AG08396 (cell line): ENCODE measurements around the gene ICAM4.
"Not testable (repeated sequence)": the region's sequence is repeated elsewhere in the genome, so short reads cannot be mapped to it uniquely, and the experiment has no call there.

Experiments
- DNase-seq: peaks from one replicate; pipeline ENCODE4 v3.0.0; 2012; ENCODE audit warnings: low spot score, mixed read lengths

The ICAM4 gene

DNA sequence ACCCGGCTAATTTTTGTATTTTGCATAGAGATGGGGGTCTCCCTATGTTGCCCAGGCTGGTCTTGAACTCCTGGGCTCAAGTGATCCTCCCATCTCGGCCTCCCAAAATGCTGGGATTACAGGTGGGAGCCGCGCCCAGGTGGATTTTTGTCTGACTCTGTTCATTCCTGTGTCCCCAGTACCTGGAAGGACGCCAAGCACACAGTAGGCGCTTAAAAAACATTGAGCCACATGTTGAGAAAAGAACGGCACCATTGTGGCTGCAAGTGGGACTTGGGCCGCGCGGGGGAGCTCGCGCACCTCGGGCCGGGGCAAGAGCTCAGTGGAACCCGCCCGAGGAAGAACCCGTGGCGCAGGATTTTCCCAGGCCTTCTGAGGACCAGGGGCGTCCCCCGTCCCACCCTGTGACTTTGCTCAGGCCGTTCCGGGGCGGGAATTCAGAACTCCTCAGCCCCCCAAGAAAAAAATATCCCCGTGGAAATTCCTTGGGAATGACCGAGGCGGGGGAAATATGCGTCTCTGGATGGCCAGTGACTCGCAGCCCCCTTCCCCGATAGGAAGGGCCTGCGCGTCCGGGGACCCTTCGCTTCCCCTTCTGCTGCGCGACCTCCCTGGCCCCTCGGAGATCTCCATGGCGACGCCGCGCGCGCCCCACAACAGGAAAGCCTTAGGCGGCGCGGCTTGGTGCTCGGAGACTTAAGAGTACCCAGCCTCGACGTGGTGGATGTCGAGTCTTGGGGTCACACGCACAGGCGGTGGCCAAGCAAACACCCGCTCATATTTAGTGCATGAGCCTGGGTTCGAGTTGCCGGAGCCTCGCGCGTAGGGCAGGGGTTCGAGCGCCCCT lies 17.2 kb upstream of the ICAM4 start:
- peak; percentile 85 for DNase-seq

DNA sequence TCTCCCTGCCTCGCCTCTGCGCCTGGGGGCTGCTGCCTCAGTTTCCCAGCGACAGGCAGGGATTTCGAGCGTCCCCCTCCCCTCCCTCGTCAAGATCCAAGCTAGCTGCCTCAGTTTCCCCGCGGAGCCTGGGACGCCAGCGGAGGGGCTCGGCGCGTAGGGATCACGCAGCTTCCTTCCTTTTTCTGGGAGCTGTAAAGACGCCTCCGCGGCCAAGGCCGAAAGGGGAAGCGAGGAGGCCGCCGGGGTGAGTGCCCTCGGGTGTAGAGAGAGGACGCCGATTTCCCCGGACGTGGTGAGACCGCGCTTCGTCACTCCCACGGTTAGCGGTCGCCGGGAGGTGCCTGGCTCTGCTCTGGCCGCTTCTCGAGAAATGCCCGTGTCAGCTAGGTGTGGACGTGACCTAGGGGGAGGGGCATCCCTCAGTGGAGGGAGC lies 16.6 kb upstream of the ICAM4 start:
- DNase-seq, result peak; percentile 27

DNA sequence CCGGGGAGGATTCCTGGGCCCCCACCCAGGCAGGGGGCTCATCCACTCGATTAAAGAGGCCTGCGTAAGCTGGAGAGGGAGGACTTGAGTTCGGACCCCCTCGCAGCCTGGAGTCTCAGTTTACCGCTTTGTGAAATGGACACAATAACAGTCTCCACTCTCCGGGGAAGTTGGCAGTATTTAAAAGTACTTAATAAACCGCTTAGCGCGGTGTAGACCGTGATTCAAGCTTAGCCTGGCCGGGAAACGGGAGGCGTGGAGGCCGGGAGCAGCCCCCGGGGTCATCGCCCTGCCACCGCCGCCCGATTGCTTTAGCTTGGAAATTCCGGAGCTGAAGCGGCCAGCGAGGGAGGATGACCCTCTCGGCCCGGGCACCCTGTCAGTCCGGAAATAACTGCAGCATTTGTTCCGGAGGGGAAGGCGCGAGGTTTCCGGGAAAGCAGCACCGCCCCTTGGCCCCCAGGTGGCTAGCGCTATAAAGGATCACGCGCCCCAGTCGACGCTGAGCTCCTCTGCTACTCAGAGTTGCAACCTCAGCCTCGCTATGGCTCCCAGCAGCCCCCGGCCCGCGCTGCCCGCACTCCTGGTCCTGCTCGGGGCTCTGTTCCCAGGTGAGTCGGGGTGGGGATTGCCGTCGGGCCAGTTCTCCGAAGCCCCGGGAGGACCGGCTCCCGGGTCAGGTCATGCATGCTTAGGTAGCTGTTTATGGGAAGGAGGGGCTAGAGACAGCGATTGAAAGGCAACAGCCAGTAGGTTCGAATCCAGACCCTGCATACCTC lies 15.9 kb upstream of the ICAM4 start, which contains the start of gene ICAM1:
Gene ICAM1 (plus strand): TSS at position 505 of the 779 bp plus-strand sequence. CDS start 40 bp downstream, at position 545.
- DNase-seq, result peak; percentile 37

DNA sequence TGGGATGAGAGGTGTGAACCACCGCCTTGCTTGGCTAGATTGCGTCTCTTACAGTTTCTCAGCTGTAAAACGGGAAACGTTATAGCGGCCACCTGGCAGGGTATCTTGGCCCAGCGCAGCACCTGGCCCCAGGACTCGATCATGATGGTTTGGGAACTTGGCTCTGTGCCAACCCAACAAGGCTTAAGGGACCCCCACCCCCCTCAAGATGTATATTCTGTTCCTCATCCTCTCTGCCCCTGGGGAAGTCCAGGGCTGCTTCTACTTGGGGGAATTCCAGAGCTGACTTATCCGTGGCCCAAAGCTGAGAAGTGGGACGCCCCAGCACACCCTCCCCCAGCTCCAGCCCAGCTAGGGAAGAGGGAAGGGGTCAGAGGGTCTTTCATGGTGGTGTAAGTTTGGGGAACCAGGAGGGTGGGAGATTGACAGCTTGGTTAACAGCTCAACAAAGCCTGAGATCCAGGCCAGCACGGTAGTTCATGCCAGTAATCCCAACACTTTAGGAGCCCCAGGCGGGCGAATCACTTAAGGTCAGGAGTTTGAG lies 15.1 kb upstream of the ICAM4 start:
- DNase-seq, result no peak

DNA sequence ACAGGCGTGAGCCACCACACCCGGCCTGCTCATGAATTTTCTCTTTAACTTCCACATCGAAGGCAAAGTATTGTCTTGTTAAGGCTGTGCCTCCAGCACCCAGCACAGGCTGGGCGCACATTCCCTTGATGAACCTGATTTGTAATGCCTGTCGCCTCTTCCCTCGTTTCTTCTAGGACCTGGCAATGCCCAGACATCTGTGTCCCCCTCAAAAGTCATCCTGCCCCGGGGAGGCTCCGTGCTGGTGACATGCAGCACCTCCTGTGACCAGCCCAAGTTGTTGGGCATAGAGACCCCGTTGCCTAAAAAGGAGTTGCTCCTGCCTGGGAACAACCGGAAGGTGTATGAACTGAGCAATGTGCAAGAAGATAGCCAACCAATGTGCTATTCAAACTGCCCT lies 12.2 kb upstream of the ICAM4 start:
- no peak for DNase-seq

DNA sequence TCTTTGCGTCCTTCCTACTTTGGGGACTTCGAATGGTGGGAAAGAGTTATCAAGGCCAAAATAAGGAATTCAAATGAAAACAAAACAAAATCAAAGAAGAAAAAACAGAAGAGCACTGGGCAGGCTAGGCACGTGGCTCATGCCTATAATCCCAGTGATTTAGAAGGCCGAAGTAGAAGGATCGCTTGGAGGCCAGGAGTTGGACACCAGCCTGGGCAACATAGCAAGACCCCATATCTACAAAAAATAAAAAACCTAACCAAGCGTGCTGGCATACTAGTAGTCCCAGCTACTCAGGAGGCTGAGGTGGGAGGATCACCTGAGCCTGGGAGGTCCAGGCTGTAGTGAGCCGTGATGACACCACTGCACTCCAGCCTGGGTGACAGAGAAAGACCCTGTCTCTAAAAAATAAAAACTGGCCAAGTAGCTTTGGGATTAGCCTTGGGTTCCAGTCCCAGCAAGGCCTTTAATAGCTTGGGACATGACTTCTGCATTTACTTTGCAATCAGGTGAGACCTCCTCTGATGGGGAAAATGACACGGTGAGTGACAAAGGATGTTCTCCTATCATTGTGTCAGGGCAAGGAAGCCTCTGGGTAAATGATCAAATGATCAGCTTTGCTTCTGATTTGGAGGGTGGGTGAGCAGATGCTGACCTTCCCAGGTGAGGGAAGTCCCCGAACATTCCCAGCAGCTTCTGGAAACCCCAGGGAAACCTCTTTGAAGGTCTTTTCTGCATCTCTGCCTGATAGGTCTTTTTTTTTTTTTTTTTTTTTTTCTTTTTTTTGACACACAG lies 8.8 kb upstream of the ICAM4 start:
- DNase-seq, result no peak

DNA sequence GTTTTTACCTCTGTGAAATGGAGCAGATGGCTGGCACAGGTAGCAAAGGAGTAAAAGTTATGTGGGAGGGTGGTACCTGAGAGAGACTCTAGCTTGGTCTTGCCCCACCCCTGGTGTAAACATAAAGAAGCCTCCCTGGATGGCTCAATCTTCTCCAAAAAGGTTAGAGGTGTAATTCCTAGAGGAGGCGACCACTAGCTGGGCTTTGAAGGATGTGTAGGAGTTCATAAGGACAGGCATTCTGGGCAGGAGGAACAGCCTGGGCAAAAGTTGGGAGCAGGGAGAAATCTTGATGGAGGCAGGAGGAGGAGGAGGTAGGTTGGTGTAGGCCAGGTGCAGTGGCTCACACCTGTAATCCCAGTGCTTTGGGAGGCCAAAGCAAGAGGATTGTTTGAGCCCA lies 7.8 kb upstream of the ICAM4 start:
- no peak for DNase-seq

DNA sequence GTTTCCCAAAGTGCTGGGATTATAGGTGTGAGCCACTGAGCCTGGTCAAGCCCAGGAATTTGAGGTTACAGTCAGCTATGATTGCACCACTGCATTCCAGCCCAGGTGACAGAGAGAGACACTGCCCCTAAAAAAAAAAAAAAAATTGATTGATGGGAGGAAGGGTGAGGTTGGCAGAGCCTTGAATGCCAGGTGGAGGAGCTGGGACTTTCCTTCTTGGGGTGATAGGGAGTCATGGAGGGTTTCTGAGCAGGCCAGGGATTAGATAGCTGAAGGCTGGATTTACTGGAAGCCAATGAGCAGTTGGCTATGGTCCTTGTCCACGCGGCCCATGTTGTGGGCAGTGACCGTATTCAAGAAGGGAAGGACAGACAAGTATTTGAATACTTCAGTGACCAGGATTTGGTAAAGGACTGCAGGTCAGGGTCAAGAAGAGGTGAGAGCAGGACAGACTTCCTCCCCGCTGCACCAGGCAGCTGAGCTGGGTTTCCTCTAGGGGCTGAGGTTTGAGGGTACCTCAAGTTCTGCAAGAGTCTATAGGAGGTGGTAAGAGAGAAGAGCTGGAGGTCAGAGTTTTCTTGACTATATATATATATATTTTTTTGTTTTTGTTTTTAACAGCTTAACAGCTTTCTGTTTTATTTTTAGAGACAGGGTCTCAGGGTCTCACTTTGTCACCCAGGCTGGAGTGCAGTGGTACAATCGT lies 6.9 kb upstream of the ICAM4 start:
- DNase-seq, result no peak

DNA sequence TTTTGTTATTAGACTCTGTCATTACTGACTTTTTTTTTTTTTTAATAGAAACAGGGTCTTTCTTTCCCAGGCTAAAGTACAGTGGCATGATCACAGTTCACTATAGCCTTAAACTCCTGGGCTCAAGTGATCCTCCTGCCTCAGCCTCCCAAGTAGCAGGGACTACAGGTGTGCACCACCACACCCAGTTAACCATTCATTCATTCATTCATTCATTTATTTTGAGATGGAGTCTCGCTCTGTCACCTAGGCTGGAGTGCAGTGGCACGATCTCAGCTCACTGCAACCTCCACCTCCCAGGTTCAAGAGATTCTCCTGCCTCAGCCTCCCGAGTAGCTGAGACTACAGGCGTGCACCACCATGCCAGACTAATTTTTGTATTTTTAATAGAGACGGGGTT lies 4.7 kb upstream of the ICAM4 start:
- DNase-seq, result not testable (repeated sequence)

DNA sequence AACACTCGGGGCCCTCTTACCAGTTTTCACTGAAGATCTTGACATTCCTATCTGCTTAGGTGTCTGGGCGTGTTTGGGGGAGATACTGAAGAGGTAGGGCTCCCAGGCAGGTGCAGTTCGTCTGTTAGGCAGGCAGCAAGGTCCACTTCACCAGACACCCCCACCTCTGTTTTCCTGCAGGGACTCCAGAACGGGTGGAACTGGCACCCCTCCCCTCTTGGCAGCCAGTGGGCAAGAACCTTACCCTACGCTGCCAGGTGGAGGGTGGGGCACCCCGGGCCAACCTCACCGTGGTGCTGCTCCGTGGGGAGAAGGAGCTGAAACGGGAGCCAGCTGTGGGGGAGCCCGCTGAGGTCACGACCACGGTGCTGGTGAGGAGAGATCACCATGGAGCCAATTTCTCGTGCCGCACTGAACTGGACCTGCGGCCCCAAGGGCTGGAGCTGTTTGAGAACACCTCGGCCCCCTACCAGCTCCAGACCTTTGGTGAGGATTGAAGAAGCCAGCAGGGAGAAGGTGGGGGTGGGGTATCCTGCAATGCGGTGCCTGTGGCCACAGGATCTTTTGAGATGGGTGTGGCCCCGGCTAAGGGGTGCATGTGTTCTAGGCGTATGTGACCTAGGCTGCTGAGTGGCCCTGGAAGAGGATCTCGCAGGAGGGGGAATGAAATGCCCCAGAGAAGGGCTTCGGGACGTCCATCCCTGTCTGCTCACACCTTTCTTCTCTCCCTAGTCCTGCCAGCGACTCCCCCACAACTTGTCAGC lies 3.3 kb upstream of the ICAM4 start:
- no peak for DNase-seq

DNA sequence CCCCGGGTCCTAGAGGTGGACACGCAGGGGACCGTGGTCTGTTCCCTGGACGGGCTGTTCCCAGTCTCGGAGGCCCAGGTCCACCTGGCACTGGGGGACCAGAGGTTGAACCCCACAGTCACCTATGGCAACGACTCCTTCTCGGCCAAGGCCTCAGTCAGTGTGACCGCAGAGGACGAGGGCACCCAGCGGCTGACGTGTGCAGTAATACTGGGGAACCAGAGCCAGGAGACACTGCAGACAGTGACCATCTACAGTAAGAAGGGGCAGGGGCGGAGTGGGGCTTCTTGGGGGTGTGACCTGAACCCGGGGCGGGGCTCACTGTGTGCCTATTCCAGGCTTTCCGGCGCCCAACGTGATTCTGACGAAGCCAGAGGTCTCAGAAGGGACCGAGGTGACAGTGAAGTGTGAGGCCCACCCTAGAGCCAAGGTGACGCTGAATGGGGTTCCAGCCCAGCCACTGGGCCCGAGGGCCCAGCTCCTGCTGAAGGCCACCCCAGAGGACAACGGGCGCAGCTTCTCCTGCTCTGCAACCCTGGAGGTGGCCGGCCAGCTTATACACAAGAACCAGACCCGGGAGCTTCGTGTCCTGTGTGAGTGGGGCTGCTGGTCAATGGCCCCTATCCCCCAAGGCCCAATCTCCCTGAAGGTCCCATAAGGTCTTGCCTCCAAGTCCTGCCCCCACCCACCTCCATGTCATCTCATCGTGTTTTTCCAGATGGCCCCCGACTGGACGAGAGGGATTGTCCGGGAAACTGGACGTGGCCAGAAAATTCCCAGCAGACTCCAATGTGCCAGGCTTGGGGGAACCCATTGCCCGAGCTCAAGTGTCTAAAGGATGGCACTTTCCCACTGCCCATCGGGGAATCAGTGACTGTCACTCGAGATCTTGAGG lies 2.4 kb upstream of the ICAM4 start:
- DNase-seq, result no peak

DNA sequence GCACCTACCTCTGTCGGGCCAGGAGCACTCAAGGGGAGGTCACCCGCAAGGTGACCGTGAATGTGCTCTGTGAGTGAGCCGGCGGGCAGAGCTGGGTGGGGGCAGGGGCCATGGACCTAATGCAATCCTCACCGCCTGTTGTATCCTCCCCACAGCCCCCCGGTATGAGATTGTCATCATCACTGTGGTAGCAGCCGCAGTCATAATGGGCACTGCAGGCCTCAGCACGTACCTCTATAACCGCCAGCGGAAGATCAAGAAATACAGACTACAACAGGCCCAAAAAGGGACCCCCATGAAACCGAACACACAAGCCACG lies 1.8 kb upstream of the ICAM4 start:
- no peak for DNase-seq

DNA sequence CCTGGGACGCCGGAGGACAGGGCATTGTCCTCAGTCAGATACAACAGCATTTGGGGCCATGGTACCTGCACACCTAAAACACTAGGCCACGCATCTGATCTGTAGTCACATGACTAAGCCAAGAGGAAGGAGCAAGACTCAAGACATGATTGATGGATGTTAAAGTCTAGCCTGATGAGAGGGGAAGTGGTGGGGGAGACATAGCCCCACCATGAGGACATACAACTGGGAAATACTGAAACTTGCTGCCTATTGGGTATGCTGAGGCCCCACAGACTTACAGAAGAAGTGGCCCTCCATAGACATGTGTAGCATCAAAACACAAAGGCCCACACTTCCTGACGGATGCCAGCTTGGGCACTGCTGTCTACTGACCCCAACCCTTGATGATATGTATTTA lies 1.4 kb upstream of the ICAM4 start:
- no peak for DNase-seq

DNA sequence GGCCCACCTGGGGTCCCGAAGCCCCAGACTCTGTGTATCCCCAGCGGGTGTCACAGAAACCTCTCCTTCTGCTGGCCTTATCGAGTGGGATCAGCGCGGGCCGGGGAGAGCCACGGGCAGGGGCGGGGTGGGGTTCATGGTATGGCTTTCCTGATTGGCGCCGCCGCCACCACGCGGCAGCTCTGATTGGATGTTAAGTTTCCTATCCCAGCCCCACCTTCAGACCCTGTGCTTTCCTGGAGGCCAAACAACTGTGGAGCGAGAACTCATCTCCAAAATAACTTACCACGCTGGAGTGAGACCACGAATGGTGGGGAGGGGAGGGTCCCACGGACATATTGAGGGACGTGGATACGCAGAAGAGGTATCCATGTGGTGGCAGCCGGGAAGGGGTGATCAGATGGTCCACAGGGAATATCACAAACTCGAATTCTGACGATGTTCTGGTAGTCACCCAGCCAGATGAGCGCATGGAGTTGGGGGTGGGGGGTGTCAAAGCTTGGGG lies 2.0 kb downstream of the ICAM4 start:
- DNase-seq, result peak; percentile 77

DNA sequence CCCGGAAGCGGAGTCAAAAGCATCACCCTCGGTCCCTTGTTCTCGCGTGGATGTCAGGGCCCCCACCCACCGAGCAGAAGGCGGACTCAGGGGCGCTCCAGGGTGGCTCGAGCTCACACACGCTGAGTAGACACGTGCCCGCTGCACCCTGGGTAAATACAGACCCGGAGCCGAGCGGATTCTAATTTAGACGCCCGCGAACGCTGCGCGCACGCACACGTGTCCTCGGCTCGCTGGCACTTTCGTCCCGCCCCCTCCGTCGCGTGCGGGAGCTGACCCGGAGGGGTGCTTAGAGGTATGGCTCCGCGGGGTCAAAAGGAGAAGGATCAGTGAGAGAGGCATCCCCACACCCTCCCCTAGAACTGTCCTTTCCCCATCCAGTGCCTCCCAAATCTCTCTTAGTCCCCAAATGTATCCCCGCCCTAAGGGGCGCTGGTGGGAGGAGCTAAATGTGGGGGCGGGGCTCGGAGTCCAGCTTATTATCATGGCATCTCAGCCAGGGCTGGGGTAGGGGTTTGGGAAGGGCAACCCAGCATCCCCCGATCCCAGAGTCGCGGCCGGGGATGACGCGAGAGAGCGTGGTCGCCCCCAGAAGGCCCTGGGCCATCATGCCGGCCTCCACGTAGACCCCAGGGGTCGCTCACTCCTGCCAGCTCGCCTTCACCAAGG lies 2.5 kb downstream of the ICAM4 start:
- DNase-seq, result peak; percentile 75

DNA sequence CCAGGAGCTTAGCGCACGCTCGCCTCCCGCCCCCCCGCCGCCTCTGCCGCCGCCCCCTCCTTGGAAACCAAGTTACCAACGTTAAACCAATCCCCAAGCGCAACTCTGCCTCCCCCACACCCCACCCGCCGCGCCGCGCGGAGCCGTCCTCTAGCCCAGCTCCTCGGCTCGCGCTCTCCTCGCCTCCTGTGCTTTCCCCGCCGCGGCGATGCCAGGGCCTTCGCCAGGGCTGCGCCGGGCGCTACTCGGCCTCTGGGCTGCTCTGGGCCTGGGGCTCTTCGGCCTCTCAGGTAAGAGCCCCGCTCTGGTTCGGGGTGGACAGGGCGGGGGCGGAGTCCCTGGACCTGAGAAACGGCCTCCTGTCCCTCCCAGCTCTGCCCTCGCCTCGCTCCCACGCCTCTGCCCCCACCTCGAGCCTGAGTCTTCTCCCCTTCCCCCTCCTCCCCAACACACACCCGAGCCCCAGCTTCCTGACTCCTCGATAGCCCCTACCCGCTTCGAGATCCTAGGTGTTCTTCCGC lies 3.1 kb downstream of the ICAM4 start, which contains the start of gene ICAM5:
Gene ICAM5 (plus strand): TSS at position 117 of the 521 bp plus-strand sequence. CDS start 92 bp downstream, at position 209.
- peak; percentile 55 for DNase-seq

DNA sequence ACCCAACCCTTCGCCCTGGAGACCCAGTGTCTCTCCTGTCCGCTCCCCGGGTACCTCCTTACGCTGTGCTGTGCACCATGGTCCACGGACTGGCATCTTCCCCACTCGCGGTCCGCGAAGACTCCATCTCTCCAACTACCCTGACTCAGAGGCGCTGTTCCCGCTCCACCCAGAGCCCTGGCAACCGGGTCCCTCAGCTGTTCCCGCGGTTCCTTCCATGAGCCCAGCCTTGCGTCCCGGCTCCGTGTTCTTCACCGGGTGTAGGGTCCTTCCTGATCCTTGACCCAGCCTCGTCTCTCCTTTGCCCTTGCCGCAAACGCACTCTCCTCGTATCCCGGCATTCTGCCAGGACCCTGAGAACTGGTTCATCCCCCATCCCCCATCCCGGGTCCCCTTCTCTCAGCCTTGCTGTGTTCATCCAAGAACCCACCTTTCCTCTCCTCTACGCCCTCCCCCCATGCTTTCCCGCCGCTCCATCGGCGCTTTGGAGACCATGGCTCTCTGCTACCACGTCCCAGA lies 3.7 kb downstream of the ICAM4 start:
- peak; percentile 31 for DNase-seq

DNA sequence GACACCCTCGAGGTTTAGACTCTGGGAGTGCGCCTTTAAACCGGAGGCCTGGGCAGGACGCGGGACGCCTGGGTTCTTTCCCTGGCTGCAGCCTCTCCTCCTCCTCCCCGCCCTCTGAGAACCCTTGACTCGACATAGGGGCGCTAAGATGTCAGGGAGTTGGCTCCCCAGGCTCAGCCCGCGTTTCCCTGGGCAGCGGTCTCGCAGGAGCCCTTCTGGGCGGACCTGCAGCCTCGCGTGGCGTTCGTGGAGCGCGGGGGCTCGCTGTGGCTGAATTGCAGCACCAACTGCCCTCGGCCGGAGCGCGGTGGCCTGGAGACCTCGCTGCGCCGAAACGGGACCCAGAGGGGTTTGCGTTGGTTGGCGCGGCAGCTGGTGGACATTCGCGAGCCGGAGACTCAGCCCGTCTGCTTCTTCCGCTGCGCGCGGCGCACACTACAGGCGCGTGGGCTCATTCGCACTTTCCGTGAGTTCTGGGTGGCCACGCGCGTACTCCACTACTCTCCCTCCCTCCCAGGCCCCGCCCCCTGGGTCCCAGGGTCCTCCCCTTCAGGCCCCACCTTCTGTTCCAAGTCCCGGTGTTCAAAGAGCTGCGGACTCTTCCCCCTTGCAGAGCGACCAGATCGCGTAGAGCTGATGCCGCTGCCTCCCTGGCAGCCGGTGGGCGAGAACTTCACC lies 4.3 kb downstream of the ICAM4 start:
- peak; percentile 85 for DNase-seq
